ENCODE measurements around the gene CTNNB1. TPM values are rescaled to one million over a fixed set of nuclear protein-coding genes. Genes with fewer than 3 reads are reported as not detected.

The CTNNB1 gene
- polyA plus RNA-seq, 2 of the 4 experiments (the other 2 are of a cell fraction) = 147 to 242 TPM

GRCh38 chr3:41219424-41219823 lies 20.1 kb downstream of the CTNNB1 start:
- ATAC-seq = no peak
- no peaks in the 10 kb centered on the region for H3K9me3 ChIP-seq
- ChIA-PET POLR2A (interaction anchor here (1.1 kb wide), 1 partner anchor 20 kb away, joined by 4 read pairs; the partner anchor contains the start of gene CTNNB1), CTCF (interaction anchor here (0.8 kb wide), 1 partner anchor 639 kb away, joined by 3 read pairs; no protein-coding TSS in a partner anchor)
- no peak for DNase-seq (ENCODE audit: low read depth in 1 of 2, low spot score in 1 of 2)
- H3K4me2 ChIP-seq = no peak overlapping the region
- peaks cover 71% of the 10 kb centered on the region for H3K4me1 ChIP-seq
- H3K4me3 ChIP-seq = no peak overlapping the region
- WGBS (ENCODE audit: missing lambda C conversion rate) = 95% methylated on average over 1 of the region's 1 CpG
- FAIRE-seq = no peak
- TF ChIP-seq EP300 (IDR thresholded peaks at IDR 0.05) = no peak
- no peak for TF ChIP-seq TFCP2L1 (CRISPR knock-in tag; IDR thresholded peaks at IDR 0.05)
- TF ChIP-seq HEYL (CRISPR knock-in tag; IDR thresholded peaks at IDR 0.05) = no peak
- no peak for TF ChIP-seq NPAS2 (CRISPR knock-in tag; IDR thresholded peaks at IDR 0.05; ENCODE audit: borderline replicate concordance)
- no peak for TF ChIP-seq PHF8 (IDR thresholded peaks at IDR 0.05; ENCODE audit: borderline replicate concordance, low read depth)
- no peak for TF ChIP-seq RNF2 (IDR thresholded peaks at IDR 0.05; ENCODE audit: borderline replicate concordance, low read depth)
- no peak for TF ChIP-seq SREBF2 (IDR thresholded peaks at IDR 0.05)
- no peak overlapping the region for H3K27ac ChIP-seq

- 87% methylated on average over 7 of the region's 7 CpGs for WGBS (ENCODE audit: missing lambda C conversion rate)
- H3K9me3 ChIP-seq = no peaks in the 10 kb centered on the region
- no peak for FAIRE-seq
- CTCF ChIA-PET = interaction anchor here (0.6 kb wide), 1 partner anchor 12 kb away, joined by 4 read pairs; no protein-coding TSS in a partner anchor
- TF ChIP-seq EHMT2 (IDR thresholded peaks at IDR 0.05; ENCODE audit: low read depth) (no peak), CHD4 (IDR thresholded peaks at IDR 0.05; ENCODE audit: borderline replicate concordance) (no peak), JUN (IDR thresholded peaks at IDR 0.05) (no peak), PHF8 (IDR thresholded peaks at IDR 0.05; ENCODE audit: borderline replicate concordance, low read depth) (no peak), CBX2 (IDR thresholded peaks at IDR 0.05; ENCODE audit: borderline replicate concordance, low read depth) (no peak), FOSB (CRISPR knock-in tag; IDR thresholded peaks at IDR 0.05) (no peak), HDAC2 (IDR thresholded peaks at IDR 0.05) (no peak)
- TF ChIP-seq, protein P1, sequence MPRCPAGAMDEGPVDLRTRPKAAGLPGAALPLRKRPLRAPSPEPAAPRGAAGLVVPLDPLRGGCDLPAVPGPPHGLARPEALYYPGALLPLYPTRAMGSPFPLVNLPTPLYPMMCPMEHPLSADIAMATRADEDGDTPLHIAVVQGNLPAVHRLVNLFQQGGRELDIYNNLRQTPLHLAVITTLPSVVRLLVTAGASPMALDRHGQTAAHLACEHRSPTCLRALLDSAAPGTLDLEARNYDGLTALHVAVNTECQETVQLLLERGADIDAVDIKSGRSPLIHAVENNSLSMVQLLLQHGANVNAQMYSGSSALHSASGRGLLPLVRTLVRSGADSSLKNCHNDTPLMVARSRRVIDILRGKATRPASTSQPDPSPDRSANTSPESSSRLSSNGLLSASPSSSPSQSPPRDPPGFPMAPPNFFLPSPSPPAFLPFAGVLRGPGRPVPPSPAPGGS (IDR thresholded peaks at IDR 0.05) = no peak
- TF ChIP-seq, protein P2, sequence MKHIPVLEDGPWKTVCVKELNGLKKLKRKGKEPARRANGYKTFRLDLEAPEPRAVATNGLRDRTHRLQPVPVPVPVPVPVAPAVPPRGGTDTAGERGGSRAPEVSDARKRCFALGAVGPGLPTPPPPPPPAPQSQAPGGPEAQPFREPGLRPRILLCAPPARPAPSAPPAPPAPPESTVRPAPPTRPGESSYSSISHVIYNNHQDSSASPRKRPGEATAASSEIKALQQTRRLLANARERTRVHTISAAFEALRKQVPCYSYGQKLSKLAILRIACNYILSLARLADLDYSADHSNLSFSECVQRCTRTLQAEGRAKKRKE (CRISPR knock-in tag; IDR thresholded peaks at IDR 0.05; ENCODE audit: low read depth) = no peak
- H3K4me3 ChIP-seq = no peak overlapping the region
- H3K4me1 ChIP-seq = peaks cover 61% of the 10 kb centered on the region
- DNase-seq (ENCODE audit: low read depth in 1 of 2, low spot score in 1 of 2) = no peak
- no peak overlapping the region for H3K27ac ChIP-seq
- ATAC-seq = no peak
- POLR2A ChIA-PET = no interaction called here
- no peak overlapping the region for H3K4me2 ChIP-seq
Observed at GRCh38 chr3:41220906-41221677, 21.8 kb downstream of the CTNNB1 start.

GRCh38 chr3:41222012-41222411 lies 22.7 kb downstream of the CTNNB1 start:
- POLR2A ChIA-PET = no interaction called here
- WGBS (ENCODE audit: missing lambda C conversion rate) = 82% methylated on average over 2 of the region's 2 CpGs
- DNase-seq (ENCODE audit: low read depth in 1 of 2, low spot score in 1 of 2) = no peak

More at GRCh38 chr3:41222012-41222411, 22.7 kb downstream of the CTNNB1 start:
- Histone ChIP-seq H3K4me2 (no peak overlapping the region), H3K9me3 (no peaks in the 10 kb centered on the region), H3K27ac (no peak overlapping the region), H3K4me3 (no peak overlapping the region), H3K4me1 (peaks cover 52% of the 10 kb centered on the region)
- FAIRE-seq (no peak), ATAC-seq (no peak)
- CTCF ChIA-PET = no interaction called here
- TF ChIP-seq RCOR1 (IDR thresholded peaks at IDR 0.05; ENCODE audit: low read depth, low read length) = no peak
- TF ChIP-seq CBX2 (IDR thresholded peaks at IDR 0.05; ENCODE audit: borderline replicate concordance, low read depth) = no peak
- TF ChIP-seq GATA3 (IDR thresholded peaks at IDR 0.05; ENCODE audit: borderline replicate concordance) = no peak
- TF ChIP-seq POLR2AphosphoS2 (conservative IDR thresholded peaks at IDR 0.05; ENCODE audit: low read length) = no peak
- TF ChIP-seq CBX8 (IDR thresholded peaks at IDR 0.05) = no peak
- no peak for TF ChIP-seq NR3C1 (IDR thresholded peaks at IDR 0.05)
- TF ChIP-seq, protein P3, sequence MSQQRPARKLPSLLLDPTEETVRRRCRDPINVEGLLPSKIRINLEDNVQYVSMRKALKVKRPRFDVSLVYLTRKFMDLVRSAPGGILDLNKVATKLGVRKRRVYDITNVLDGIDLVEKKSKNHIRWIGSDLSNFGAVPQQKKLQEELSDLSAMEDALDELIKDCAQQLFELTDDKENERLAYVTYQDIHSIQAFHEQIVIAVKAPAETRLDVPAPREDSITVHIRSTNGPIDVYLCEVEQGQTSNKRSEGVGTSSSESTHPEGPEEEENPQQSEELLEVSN (IDR thresholded peaks at IDR 0.05; ENCODE audit: borderline replicate concordance, low read depth) = no peak
- no peak for TF ChIP-seq HMGXB4 (CRISPR knock-in tag; IDR thresholded peaks at IDR 0.05; ENCODE audit: borderline replicate concordance)
- no peak for TF ChIP-seq FOXS1 (CRISPR knock-in tag; IDR thresholded peaks at IDR 0.05)
- TF ChIP-seq CHD2 (IDR thresholded peaks at IDR 0.05; ENCODE audit: low read length, partially characterized antibody) = no peak

Measured in A549 (cell line).